Duodenal mucosa (tissue), 2 donors: Measurements from ENCODE around the gene HAVCR1.
"Not testable (repeated sequence)": the region's sequence is repeated elsewhere in the genome, so short reads cannot be mapped to it uniquely, and the experiment has no call there.

Experiments used
- H3K27ac ChIP-seq: one replicate; pipeline ENCODE4 v1.7.0; 2013; ENCODE audit warnings: low read depth, low read length
- H3K27me3 ChIP-seq, 2 donors: one replicate each; pipeline ENCODE4 v1.7.0; 2013; ENCODE audit warnings: low read length in 2 of 2, control low read depth in 1 of 2; ENCODE audit not compliant: insufficient read depth in 2 of 2, control insufficient read depth in 1 of 2
- H3K36me3 ChIP-seq, 2 donors: one replicate each; pipeline ENCODE4 v1.7.0; 2013; ENCODE audit warnings: low read length in 2 of 2, control low read depth in 1 of 2; ENCODE audit not compliant: insufficient read depth in 2 of 2, control insufficient read depth in 1 of 2
- H3K4me1 ChIP-seq, 2 donors: one replicate each; pipeline ENCODE4 v1.7.0; 2013; ENCODE audit warnings: low read length in 2 of 2, control low read depth in 1 of 2; ENCODE audit not compliant: insufficient read depth in 2 of 2, control insufficient read depth in 1 of 2
- H3K4me3 ChIP-seq, 2 donors: one replicate each; pipeline ENCODE4 v1.7.0; 2013; ENCODE audit warnings: low read length in 2 of 2, low read depth in 1 of 2
- H3K9ac ChIP-seq, 2 donors: one replicate each; pipeline ENCODE4 v1.7.0; 2013; ENCODE audit warnings: low read length in 2 of 2, low read depth in 1 of 2
- H3K9me3 ChIP-seq, 2 donors: one replicate each; pipeline ENCODE4 v1.7.0; 2013; ENCODE audit warnings: low read length in 2 of 2, control low read depth in 1 of 2; ENCODE audit not compliant: control insufficient read depth in 1 of 2

Gene HAVCR1

DNA sequence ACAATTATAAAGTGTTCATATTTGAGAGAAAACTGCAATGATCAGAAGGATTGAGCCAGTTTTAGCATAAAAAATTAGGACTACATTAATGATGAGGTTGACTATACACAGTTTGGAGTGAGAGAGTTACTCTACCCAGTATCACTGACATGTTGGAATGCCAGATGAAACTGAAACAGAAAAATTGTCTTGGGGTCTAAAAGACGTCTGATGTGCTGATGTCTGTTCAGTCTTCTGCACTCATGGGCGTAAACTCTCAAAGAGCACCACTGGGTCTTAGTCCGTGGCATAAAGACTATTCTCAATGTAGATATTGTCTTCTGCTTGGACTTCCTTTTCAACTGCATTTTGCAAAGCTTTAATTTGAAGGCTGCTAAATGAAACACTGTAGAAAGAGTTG is 29.5 kb downstream of the HAVCR1 start:
- Histone ChIP-seq H3K36me3 (no peaks in the 10 kb centered on the region), H3K4me1 (no peaks in the 10 kb centered on the region), H3K27me3 (no peaks in the 10 kb centered on the region), H3K27ac (no peak overlapping the region), H3K9me3 (no peaks in the 10 kb centered on the region), H3K9ac (no peak overlapping the region), H3K4me3 (no peak overlapping the region)

DNA sequence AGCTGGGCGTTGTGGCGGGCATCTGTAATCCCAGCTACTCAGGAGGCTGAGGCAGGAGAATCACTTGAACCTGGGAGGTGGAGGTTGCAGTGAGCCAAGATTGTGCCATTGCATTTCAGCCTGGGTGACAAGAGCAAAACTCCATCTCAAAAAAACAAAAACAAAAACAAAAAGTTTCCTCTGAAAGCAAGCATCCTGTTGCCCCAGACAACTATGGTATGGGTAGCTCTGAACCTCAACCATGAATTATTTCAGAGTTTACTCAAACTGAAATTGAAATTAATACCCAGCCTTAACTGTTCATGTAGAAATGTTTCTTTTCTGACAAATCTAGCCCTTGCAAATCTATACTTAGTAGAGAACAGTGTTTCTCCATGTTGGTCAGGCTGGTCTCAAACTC is 31.3 kb downstream of the HAVCR1 start:
- not testable (repeated sequence) for H3K4me1 ChIP-seq, H3K9me3 ChIP-seq, H3K36me3 ChIP-seq, H3K27me3 ChIP-seq, H3K4me3 ChIP-seq, H3K27ac ChIP-seq, H3K9ac ChIP-seq

DNA sequence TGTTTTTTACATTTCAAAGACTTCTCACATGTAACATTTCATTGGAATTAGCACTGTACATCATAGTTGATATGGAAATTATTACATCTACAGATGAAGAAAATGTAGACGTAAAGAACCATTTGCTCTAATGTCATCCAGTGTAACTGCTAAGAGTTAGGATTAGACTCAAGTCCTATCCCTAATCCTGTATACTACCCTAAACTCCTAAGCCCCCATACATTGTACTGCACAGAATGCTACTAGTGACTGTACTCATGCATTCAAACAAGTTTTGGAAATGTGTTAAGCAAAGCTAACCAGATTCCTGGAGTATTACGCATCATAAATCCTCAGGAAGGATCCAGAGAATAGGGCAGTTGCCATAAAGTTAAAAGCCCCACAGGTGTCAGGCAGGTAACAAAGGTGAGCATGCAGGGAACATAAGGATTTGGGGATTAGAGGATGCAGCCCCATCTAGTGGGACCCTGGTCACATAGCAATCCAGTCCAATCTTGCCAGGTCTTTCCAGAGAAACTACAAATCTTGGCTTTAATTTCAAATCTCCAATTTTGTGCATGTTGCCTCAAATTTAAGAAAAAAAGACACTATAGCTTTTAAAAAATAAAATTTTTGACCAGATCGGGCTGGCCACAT is 32.0 kb downstream of the HAVCR1 start:
- Histone ChIP-seq H3K27ac (no peak overlapping the region), H3K4me1 (no peaks in the 10 kb centered on the region), H3K9ac (no peak overlapping the region), H3K4me3 (no peak overlapping the region), H3K36me3 (no peaks in the 10 kb centered on the region), H3K9me3 (no peaks in the 10 kb centered on the region), H3K27me3 (no peaks in the 10 kb centered on the region)

DNA sequence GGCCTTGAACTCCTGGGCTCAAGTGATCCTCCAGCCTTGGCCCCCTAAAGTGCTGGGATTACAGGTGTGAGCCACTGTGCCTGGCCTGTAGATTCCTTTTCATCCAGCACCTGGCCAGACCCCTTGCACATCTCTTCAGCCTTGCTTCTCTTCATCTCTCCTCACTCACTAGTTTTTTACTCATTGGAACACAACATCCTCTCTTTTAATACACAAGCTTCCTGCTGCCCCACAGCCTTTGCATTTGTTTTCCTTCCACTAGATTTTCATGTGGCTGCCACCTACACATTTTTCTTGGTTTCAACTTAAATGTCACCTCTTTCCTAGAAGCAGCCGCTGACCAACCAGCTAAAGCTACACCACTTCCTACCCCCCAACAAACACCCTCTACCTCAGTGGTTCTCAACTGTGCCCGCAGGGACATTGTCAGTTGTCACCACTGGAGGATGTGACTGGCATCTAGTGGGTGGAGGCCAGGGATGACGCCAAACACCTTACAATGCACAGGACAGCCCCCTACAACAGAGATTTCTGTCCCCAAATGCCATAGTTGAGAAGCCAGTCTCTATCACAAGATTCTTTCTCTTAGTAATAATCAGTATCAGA is 33.7 kb downstream of the HAVCR1 start:
- Histone ChIP-seq H3K36me3 (no peaks in the 10 kb centered on the region), H3K9ac (no peak overlapping the region), H3K9me3 (no peaks in the 10 kb centered on the region), H3K4me3 (no peak overlapping the region), H3K4me1 (no peaks in the 10 kb centered on the region), H3K27ac (no peak overlapping the region), H3K27me3 (no peaks in the 10 kb centered on the region)

- no peaks in the 10 kb centered on the region for H3K4me1 ChIP-seq
- H3K27ac ChIP-seq, result no peak overlapping the region
- H3K27me3 ChIP-seq, result no peaks in the 10 kb centered on the region
- H3K36me3 ChIP-seq, result no peaks in the 10 kb centered on the region
- H3K9ac ChIP-seq, result no peak overlapping the region
- H3K9me3 ChIP-seq, result no peaks in the 10 kb centered on the region
- no peak overlapping the region for H3K4me3 ChIP-seq
These were observed 34.5 kb downstream of the HAVCR1 start for GRCh38 chr5:157024208-157024959.

DNA sequence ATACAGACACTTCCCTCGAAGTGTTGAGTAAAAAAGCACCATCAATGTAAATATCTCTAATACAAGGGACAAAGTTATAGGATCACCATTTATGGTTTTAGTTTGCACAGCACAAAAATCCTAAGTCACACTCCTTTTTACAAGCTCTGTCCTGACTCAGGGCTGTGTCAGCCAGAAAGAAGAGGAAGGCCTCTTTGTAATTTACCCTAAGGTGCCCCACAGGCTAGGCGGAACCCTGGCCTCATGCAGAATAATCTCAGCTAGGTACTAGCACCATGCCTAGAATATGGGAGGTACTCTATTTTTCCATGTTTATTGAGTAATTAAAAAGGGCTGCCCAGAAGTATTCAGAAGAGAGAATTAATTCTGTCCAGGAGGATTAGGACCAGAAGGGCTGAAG is 36.9 kb downstream of the HAVCR1 start:
- Histone ChIP-seq H3K9me3 (peaks cover 4 to 9% of the 10 kb centered on the region in 2 donors), H3K9ac (no peak overlapping the region), H3K27me3 (no peaks in the 10 kb centered on the region), H3K4me1 (no peaks in the 10 kb centered on the region), H3K27ac (no peak overlapping the region), H3K36me3 (no peaks in the 10 kb centered on the region), H3K4me3 (no peak overlapping the region)

DNA sequence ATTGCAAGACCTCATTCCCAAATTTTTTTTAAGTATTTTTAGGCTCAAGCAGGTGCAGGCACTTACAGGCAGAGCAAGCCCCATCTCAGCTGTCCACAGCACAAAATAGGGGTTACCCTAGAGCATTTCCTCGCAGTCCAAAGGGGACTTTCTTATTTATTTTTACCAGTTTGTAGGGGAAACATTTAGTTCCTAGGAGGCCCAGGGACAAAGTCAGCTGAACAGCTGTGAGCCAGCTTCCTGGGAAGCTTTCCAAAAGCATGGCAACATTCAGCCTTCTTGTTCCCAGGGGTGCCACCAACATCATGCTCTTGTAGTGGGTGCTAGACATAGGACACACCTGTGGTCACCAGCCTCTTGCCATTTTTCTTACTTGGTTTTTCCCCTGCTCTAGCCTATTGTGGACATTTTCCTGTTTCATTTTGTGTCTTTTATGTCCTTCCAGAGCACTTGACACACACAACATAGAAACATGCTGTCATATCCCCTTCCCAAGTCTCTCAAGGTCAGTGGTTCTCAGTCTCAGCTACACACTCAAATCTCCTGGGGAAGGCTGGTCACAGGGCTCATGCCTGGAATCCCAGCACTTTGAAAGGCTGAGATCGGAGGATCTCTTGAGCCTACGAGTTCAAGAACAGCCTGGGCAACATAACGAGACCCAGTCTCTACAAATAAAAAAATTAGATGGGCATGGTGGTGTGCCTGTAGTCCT is 38.2 kb downstream of the HAVCR1 start:
- H3K9ac ChIP-seq, result no peak overlapping the region
- no peak overlapping the region for H3K27ac ChIP-seq
- peaks cover 4 to 9% of the 10 kb centered on the region in 2 donors for H3K9me3 ChIP-seq
- H3K27me3 ChIP-seq, result no peaks in the 10 kb centered on the region
- H3K4me1 ChIP-seq, result no peaks in the 10 kb centered on the region
- no peak overlapping the region for H3K4me3 ChIP-seq
- H3K36me3 ChIP-seq, result no peaks in the 10 kb centered on the region

GRCh38 chr5:157020002-157020401 is 38.9 kb downstream of the HAVCR1 start:
- Histone ChIP-seq H3K27ac (no peak overlapping the region), H3K27me3 (no peaks in the 10 kb centered on the region), H3K9me3 (peaks cover 4 to 9% of the 10 kb centered on the region in 2 donors), H3K36me3 (no peaks in the 10 kb centered on the region), H3K9ac (no peak overlapping the region), H3K4me3 (no peak overlapping the region), H3K4me1 (no peaks in the 10 kb centered on the region)

GRCh38 chr5:157014143-157014542 is 44.8 kb downstream of the HAVCR1 start:
- not testable (repeated sequence) for H3K9ac ChIP-seq, H3K36me3 ChIP-seq, H3K4me3 ChIP-seq, H3K27ac ChIP-seq, H3K9me3 ChIP-seq, H3K4me1 ChIP-seq, H3K27me3 ChIP-seq

- no peaks in the 10 kb centered on the region for H3K27me3 ChIP-seq
- H3K27ac ChIP-seq, result no peak overlapping the region
- no peaks in the 10 kb centered on the region for H3K36me3 ChIP-seq
- no peak overlapping the region for H3K9ac ChIP-seq
- H3K4me3 ChIP-seq, result no peak overlapping the region
- H3K9me3 ChIP-seq, result no peaks in the 10 kb centered on the region
- H3K4me1 ChIP-seq, result no peaks in the 10 kb centered on the region
These were observed 52.7 kb downstream of the HAVCR1 start for GRCh38 chr5:157006262-157006661.
